CD4-positive, alpha-beta T cell (primary cell): ENCODE results near the gene LBHD2. TPM values are rescaled to one million over a fixed set of nuclear protein-coding genes. Genes with fewer than 3 reads are reported as not detected.

Experiments
- ATAC-seq: fragments of 200-7000 bp; cut with Tn5 transposase; one replicate; pipeline ENCODE4 v1.10.0; 2022; ENCODE audit warnings: mild to moderate bottlenecking; ENCODE audit not compliant: poor library complexity
- CTCF ChIA-PET: fragments of 350-600 bp; sonication (Branson Sonifier 250); formaldehyde crosslinking; loops from one replicate; lab custom pipeline; 2021; ENCODE audit warnings: antibody characterized with exemption, inconsistent platforms; lab: Charles Lee
- POLR2A ChIA-PET: fragments of 350-600 bp; sonication (Branson Sonifier 250); formaldehyde crosslinking; loops from one replicate; lab custom pipeline; 2021; ENCODE audit warnings: antibody characterized with exemption, inconsistent platforms; lab: Charles Lee
- DNase-seq, 14 experiments: peaks; one replicate each; pipeline ENCODE4 v3.0.0-alpha.2; 2013 to 2020; ENCODE audit warnings: mixed read lengths in 2 of 14
- H3K27ac ChIP-seq, 2 donors: one replicate each; pipeline versions ENCODE4 v1.5.1 to v1.7.0; 2013; ENCODE audit warnings: low read length in 2 of 2, low read depth in 1 of 2, mild to moderate bottlenecking in 1 of 2
- H3K27me3 ChIP-seq, 2 experiments: 1 replicate in 1 of 2; 2 replicates in 1 of 2; pipeline versions ENCODE4 v1.6.1 to v1.7.0; 2013; ENCODE audit warnings: low read length in 2 of 2, control low read depth in 1 of 2, mild to moderate bottlenecking in 1 of 2, moderate library complexity in 1 of 2; ENCODE audit not compliant: insufficient read depth in 2 of 2, control insufficient read depth in 1 of 2
- H3K36me3 ChIP-seq: one replicate; pipeline ENCODE4 v1.6.1; 2013; ENCODE audit warnings: low read length, control low read depth; ENCODE audit not compliant: insufficient read depth
- H3K4me1 ChIP-seq: one replicate; pipeline ENCODE4 v1.6.1; 2013; ENCODE audit warnings: low read length, control low read depth; ENCODE audit not compliant: insufficient read depth
- H3K4me3 ChIP-seq: one replicate; pipeline ENCODE4 v1.5.1; 2013; ENCODE audit warnings: mild to moderate bottlenecking, low read length, moderate library complexity
- H3K9me3 ChIP-seq, 2 experiments: 1 replicate in 1 of 2; 2 replicates in 1 of 2; pipeline versions ENCODE4 v1.6.1 to v1.7.0; 2013; ENCODE audit warnings: low read length in 2 of 2, mild to moderate bottlenecking in 2 of 2, control low read depth in 1 of 2, moderate library complexity in 1 of 2; ENCODE audit not compliant: control insufficient read depth in 1 of 2, insufficient read depth in 1 of 2
- H3K27ac Mint-ChIP-seq: one replicate; pipeline ENCODE4 v1.8.0; 2020; ENCODE audit warnings: mixed read lengths
- H3K27me3 Mint-ChIP-seq: one replicate; pipeline ENCODE4 v1.8.0; 2021; ENCODE audit warnings: mixed read lengths
- H3K36me3 Mint-ChIP-seq: one replicate; pipeline ENCODE4 v1.8.0; 2021; ENCODE audit warnings: low read depth, mixed read lengths
- H3K4me1 Mint-ChIP-seq: one replicate; pipeline ENCODE4 v1.8.0; 2021; ENCODE audit warnings: low read depth, mixed read lengths
- H3K4me3 Mint-ChIP-seq: one replicate; pipeline ENCODE4 v1.8.0; 2020; ENCODE audit warnings: mild to moderate bottlenecking, mixed read lengths
- H3K9me3 Mint-ChIP-seq: one replicate; pipeline ENCODE4 v1.8.0; 2020; ENCODE audit warnings: mixed read lengths
- intact Hi-C, 2 experiments: fragments of 100-400 bp; cut with DNase I in 1 of 2; cut with micrococcal nuclease in 1 of 2; formaldehyde crosslinking; loops; one replicate each; pipeline versions ENCODE4 v1.15.1 to v1.9.0; 2023 to 2025; cut with DNase I, micrococcal nuclease
- total RNA-seq, 174 experiments: library from RNA in 2 of 174; stranded (reverse) in 2 of 174; gene quantifications; one replicate each; pipeline ENCODE4 v1.2.3 and lab custom pipeline; 2021 to 2026
- TF ChIP-seq, protein P1 (sequence below): fragments of 200-600 bp; IDR thresholded peaks from one replicate; pipeline ENCODE4 v1.8.0; 2022; ENCODE audit warnings: antibody characterized with exemption, mild to moderate bottlenecking

The LBHD2 gene
- total RNA-seq, 2 experiments from 2014 or later, result not detected

DNA sequence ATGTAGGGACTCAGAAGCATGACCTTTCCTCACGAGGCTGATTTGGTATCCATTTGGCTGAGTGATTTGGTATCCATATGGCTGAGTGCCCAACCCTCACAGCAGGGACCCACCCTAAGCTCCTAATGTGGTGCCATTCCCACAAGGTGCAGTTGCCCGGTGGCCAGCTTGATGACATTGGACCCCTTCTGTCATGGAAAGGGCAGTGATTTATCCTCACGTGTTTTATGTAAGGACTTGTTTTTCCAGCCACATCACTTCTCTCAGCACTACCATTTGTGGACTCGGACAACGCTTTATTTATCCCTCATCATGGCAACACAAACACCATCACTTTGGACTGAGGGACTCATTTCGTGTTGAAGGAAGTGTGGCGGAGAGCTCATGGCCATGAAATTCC is 18.1 kb upstream of the LBHD2 start:
- TF ChIP-seq, protein P1, sequence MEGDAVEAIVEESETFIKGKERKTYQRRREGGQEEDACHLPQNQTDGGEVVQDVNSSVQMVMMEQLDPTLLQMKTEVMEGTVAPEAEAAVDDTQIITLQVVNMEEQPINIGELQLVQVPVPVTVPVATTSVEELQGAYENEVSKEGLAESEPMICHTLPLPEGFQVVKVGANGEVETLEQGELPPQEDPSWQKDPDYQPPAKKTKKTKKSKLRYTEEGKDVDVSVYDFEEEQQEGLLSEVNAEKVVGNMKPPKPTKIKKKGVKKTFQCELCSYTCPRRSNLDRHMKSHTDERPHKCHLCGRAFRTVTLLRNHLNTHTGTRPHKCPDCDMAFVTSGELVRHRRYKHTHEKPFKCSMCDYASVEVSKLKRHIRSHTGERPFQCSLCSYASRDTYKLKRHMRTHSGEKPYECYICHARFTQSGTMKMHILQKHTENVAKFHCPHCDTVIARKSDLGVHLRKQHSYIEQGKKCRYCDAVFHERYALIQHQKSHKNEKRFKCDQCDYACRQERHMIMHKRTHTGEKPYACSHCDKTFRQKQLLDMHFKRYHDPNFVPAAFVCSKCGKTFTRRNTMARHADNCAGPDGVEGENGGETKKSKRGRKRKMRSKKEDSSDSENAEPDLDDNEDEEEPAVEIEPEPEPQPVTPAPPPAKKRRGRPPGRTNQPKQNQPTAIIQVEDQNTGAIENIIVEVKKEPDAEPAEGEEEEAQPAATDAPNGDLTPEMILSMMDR, result no peak
- CTCF ChIA-PET, result no interaction called here
- POLR2A ChIA-PET, result no interaction called here

DNA sequence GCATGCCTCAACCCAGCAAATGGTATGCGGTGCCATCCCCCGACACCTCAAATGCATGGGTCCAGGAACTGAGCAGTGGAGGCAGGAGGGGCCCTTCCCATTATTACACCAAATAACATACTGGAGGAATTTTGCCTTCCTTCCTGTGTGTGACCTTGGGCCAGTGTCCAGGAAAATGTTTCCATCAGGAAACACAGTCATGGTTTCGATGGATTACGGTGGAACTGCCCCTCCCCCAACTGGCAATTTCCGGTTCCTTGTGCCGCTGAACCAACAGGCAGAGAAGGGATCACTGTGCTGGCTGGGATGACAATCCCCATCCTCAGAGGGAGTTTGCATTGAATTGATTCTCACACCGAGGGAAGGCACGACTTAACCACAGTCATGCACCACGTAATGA is 17.6 kb upstream of the LBHD2 start:
- CTCF ChIA-PET, result no interaction called here
- intact Hi-C loops, result no loop called here

More for the DNA sequence above, 18.1 kb upstream of the LBHD2 start:
- Histone ChIP-seq H3K27ac (no peak overlapping the region), H3K27me3 (peaks cover 2 to 4% of the 10 kb centered on the region in 2 experiments), H3K36me3 (no peaks in the 10 kb centered on the region), H3K4me3 (no peak overlapping the region), H3K9me3 (no peaks in the 10 kb centered on the region), H3K4me1 (no peaks in the 10 kb centered on the region)
- no peaks in the 10 kb centered on the region for H3K4me1 Mint-ChIP-seq
- H3K27ac Mint-ChIP-seq, result no peak overlapping the region
- H3K4me3 Mint-ChIP-seq, result no peak overlapping the region
- ATAC-seq (no peak), DNase-seq (no peak)
- H3K9me3 Mint-ChIP-seq, result no peaks in the 10 kb centered on the region
- peaks cover 10% of the 10 kb centered on the region for H3K27me3 Mint-ChIP-seq
- intact Hi-C loops, result no loop called here
- no peaks in the 10 kb centered on the region for H3K36me3 Mint-ChIP-seq

DNA sequence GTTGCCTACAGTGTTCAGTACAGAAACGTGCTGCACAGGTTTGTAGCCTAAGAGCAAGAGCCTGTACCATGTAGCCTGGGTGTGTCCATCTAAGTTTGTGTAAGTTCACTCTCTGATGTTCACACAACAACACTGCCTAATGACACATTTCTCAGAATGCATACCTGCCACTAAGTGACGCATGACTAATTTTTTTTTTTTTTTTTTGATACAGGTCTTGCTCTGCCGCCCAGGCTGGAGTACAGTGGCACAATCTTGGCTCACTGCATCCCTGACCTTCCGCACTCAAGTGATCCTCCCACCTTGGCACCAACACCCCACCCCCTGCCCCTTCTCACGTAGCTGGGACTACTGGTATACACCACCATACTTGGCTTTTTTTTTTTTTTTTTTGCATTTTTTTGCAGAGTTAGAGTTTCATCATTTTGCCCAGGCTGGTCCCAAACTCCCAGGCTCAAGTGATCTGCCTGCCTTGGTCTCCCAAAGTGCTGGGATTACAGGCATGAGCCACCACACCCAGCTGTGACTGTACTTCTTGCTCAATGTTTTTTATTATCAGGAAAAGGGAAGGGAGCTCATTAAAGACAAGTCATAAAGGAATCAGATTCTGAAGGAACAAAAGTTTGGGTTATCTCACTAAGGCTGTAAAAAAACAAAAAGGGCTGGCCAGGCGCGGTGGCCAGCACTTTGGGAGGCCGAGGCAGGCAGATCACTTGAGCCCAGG is 16.6 kb upstream of the LBHD2 start:
- H3K27me3 ChIP-seq, result peaks cover 2 to 4% of the 10 kb centered on the region in 2 experiments
- H3K27ac ChIP-seq, result no peak overlapping the region
- CTCF ChIA-PET, result no interaction called here
- H3K4me3 ChIP-seq, result no peak overlapping the region
- Mint-ChIP-seq H3K4me3 (no peak overlapping the region), H3K4me1 (no peaks in the 10 kb centered on the region), H3K27ac (no peak overlapping the region), H3K36me3 (no peaks in the 10 kb centered on the region), H3K9me3 (no peaks in the 10 kb centered on the region), H3K27me3 (peaks cover 10% of the 10 kb centered on the region)
- DNase-seq (no peak), ATAC-seq (no peak)
- no peaks in the 10 kb centered on the region for H3K4me1 ChIP-seq
- H3K36me3 ChIP-seq, result no peaks in the 10 kb centered on the region
- intact Hi-C loops, result no loop called here
- no peaks in the 10 kb centered on the region for H3K9me3 ChIP-seq
- TF ChIP-seq, protein P1, result no peak
- POLR2A ChIA-PET, result no interaction called here

More for the DNA sequence above, 17.6 kb upstream of the LBHD2 start:
- peaks cover 2 to 4% of the 10 kb centered on the region in 2 experiments for H3K27me3 ChIP-seq
- no peaks in the 10 kb centered on the region for H3K9me3 ChIP-seq
- H3K27ac ChIP-seq, result no peak overlapping the region
- no peak overlapping the region for H3K4me3 ChIP-seq
- Mint-ChIP-seq H3K27ac (no peak overlapping the region), H3K36me3 (no peaks in the 10 kb centered on the region), H3K4me1 (no peaks in the 10 kb centered on the region), H3K4me3 (no peak overlapping the region), H3K27me3 (peaks cover 10% of the 10 kb centered on the region), H3K9me3 (no peaks in the 10 kb centered on the region)
- no peak for DNase-seq
- H3K36me3 ChIP-seq, result no peaks in the 10 kb centered on the region
- no peak for ATAC-seq
- TF ChIP-seq, protein P1, result no peak
- POLR2A ChIA-PET, result no interaction called here
- no peaks in the 10 kb centered on the region for H3K4me1 ChIP-seq
